Ovary (tissue), 9 donors: ENCODE data around the gene INAFM1. TPM values are rescaled to one million over a fixed set of nuclear protein-coding genes. Genes with fewer than 3 reads are reported as not detected.

Source experiments
- DNase-seq, 5 donors: peaks; one replicate each; pipeline ENCODE4 v3.0.0-alpha.2; 2019 to 2020
- H3K27ac ChIP-seq, 2 donors: fragments of 200-600 bp; one replicate each; pipeline versions ENCODE4 v1.5.1 to v1.8.0; 2019 to 2022
- H3K27me3 ChIP-seq: fragments of 200-600 bp; one replicate; pipeline ENCODE4 v1.8.0; 2022
- H3K36me3 ChIP-seq: fragments of 200-600 bp; sonication (generic); one replicate; pipeline ENCODE4 v1.5.1; 2019
- H3K4me1 ChIP-seq: one replicate; pipeline ENCODE4 v1.8.1; 2013; ENCODE audit warnings: mild to moderate bottlenecking, moderate library complexity; ENCODE audit not compliant: insufficient read depth
- H3K4me3 ChIP-seq: fragments of 200-600 bp; sonication (generic); one replicate; pipeline ENCODE4 v1.5.1; 2017
- H3K9me3 ChIP-seq, 2 donors: fragments of 200-600 bp in 1 of 2; sonication (generic) in 1 of 2; one replicate each; pipeline versions ENCODE4 v1.5.1 to v1.8.1; 2013 to 2019; ENCODE audit warnings: mild to moderate bottlenecking in 1 of 2, moderate library complexity in 1 of 2
- EP300 ChIP-seq: sonication (generic); formaldehyde crosslinking; IDR thresholded peaks from one replicate; pipeline ENCODE4 v1.6.1; 2017; ENCODE audit warnings: antibody characterized with exemption
- POLR2A ChIP-seq: fragments of 450-650 bp; IDR thresholded peaks from one replicate; pipeline ENCODE4 v1.6.1; 2017; ENCODE audit warnings: antibody characterized with exemption, mild to moderate bottlenecking, moderate library complexity
- WGBS, 3 donors: extraction: QIAGEN DNeasy Blood & Tissue Kit in 1 of 3; methylation state at CpG; one replicate each; pipeline versions ENCODE4 v1.1.5 to v1.1.7; 2013 to 2017; 5-methylcytosine and 5-hydroxymethylcytosine counted together
- intact Hi-C, 4 donors: fragments of 100-400 bp; cut with DNase I; formaldehyde crosslinking; loops; one replicate each; pipeline versions ENCODE4 v1.11.0 to v1.15.1; 2022 to 2023
- polyA plus RNA-seq, 2 donors: library from polyadenylated mRNA; stranded (reverse); fragments of 200-250 nt in 1 of 2; fragments of 350-450 nt in 1 of 2; fragmentation: Illumina TruSeq in 1 of 2; extraction: RNeasy Lipid Tissue Mini Kit (QIAGEN cat#74804) in 1 of 2; gene quantifications; one replicate each; pipeline ENCODE4 v1.2.3, GENCODE V29; 2013 to 2014
- total RNA-seq, 7 donors: library from RNA; depleted of rRNA in 2 of 7; stranded (reverse); fragments of >200 nt in 2 of 7; fragmentation: NEBNext Ultra II Directional in 3 of 7; extraction: Animal tissue kit (Norgen Biotek cat#: 25700) in 3 of 7; gene quantifications; one replicate each; pipeline versions ENCODE4 v1.1.0 to v1.2.4, GENCODE V29; 2016 to 2023
- TF ChIP-seq, protein P1 (sequence below), 3 donors: fragments of 450-650 bp in 2 of 3; fragments of 200-600 bp in 1 of 3; IDR thresholded peaks; one replicate each; pipeline versions ENCODE4 v1.5.1 to v1.8.0; 2016 to 2022; ENCODE audit warnings: antibody characterized with exemption in 3 of 3, mild to moderate bottlenecking in 1 of 3
- donor health status: DM: no; HTN: no; CAD: no; lungs with moderate emphysema.
- donor health status: DM: no; HTN: no; CAD: no.
- donor health status: Bipolar disorder and iron deficiency.
- donor health status: DM: yes; HTN: yes; CAD: no.
- donor health status: DM: no; HTN: no; CAD: no.
- donor health status: DM: yes; HTN: yes; CAD: no.

Gene INAFM1
- total and polyA plus RNA-seq, 9 donors, result 0.73 to 53.3 (median 26.5) TPM

DNA sequence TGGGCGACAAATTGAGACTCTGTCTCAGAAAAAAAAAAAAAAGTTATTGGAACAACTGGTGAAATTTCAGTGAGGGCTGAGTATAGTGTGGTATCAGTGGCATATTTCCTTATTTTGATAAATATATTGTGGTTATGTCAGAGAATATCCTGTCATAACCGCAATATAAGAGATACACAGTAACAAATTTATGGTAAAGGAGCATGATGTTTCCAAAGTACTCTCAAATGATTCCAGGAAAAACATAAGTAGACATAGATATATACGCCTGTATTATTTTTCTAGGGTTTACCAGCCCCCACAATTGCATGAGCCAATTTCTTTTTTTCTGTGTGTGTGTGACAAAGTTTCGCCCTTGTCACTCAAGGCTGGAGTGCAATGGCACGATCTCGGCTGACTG lies 29.3 kb downstream of the INAFM1 start:
- intact Hi-C loops, result loop anchor here in 2 of 4 donors (10.0 kb wide), 2 partner anchors 101 to 111 kb away; partner anchors contain the start of gene MEIS3 (in 1 of the 2)
- Histone ChIP-seq H3K27me3 (no peaks in the 10 kb centered on the region), H3K4me3 (no peak overlapping the region), H3K36me3 (no peaks in the 10 kb centered on the region), H3K27ac (no peak overlapping the region), H3K9me3 (no peaks in the 10 kb centered on the region), H3K4me1 (no peaks in the 10 kb centered on the region)
- 79 to 92% (median 86%) methylated on average over 6 of the region's 6 CpGs for WGBS, 3 donors
- DNase-seq, result no peak
- TF ChIP-seq, protein P1, sequence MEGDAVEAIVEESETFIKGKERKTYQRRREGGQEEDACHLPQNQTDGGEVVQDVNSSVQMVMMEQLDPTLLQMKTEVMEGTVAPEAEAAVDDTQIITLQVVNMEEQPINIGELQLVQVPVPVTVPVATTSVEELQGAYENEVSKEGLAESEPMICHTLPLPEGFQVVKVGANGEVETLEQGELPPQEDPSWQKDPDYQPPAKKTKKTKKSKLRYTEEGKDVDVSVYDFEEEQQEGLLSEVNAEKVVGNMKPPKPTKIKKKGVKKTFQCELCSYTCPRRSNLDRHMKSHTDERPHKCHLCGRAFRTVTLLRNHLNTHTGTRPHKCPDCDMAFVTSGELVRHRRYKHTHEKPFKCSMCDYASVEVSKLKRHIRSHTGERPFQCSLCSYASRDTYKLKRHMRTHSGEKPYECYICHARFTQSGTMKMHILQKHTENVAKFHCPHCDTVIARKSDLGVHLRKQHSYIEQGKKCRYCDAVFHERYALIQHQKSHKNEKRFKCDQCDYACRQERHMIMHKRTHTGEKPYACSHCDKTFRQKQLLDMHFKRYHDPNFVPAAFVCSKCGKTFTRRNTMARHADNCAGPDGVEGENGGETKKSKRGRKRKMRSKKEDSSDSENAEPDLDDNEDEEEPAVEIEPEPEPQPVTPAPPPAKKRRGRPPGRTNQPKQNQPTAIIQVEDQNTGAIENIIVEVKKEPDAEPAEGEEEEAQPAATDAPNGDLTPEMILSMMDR (IDR thresholded peaks at IDR 0.05), result no peak
- no peak for TF ChIP-seq POLR2A
- TF ChIP-seq EP300, result no peak

DNA sequence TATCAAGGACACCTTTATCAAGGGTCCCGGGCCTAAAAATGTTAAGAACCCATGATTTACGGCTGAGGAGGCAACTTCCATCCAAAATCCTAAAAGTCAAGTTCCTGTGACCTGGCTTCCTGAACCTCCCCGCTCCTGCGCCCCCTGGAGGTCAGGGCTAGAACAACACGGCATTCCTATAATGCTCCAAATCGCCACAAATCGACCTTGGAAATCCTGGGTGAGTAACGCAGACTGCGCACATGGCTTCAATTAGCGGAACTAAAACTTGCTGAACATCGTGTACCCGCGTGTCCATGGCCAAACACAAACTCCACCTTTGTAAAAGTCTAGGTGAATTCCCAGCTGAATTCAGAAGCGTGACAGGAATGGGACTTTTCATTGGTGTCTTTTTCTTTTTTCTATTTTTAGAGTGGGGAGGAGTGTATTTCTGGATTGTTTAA lies 30.6 kb downstream of the INAFM1 start:
- Histone ChIP-seq H3K27me3 (no peaks in the 10 kb centered on the region), H3K4me3 (no peak overlapping the region), H3K9me3 (no peaks in the 10 kb centered on the region), H3K27ac (no peak overlapping the region), H3K36me3 (no peaks in the 10 kb centered on the region), H3K4me1 (no peaks in the 10 kb centered on the region)
- WGBS, 3 donors, result 1 to 2% (median 1%) methylated on average over 14 of the region's 14 CpGs
- intact Hi-C loops, result loop anchor here in 2 of 4 donors (10.0 kb wide), 2 partner anchors 99 to 109 kb away; partner anchors contain the start of gene MEIS3 (in 1 of the 2)
- TF ChIP-seq POLR2A, result no peak
- TF ChIP-seq, protein P1 (IDR thresholded peaks at IDR 0.05), result peak; percentile 29 to 81 (median 70)
- TF ChIP-seq EP300, result peak; percentile 43
- DNase-seq, result peak; percentile 67 to 86 (median 79)

DNA sequence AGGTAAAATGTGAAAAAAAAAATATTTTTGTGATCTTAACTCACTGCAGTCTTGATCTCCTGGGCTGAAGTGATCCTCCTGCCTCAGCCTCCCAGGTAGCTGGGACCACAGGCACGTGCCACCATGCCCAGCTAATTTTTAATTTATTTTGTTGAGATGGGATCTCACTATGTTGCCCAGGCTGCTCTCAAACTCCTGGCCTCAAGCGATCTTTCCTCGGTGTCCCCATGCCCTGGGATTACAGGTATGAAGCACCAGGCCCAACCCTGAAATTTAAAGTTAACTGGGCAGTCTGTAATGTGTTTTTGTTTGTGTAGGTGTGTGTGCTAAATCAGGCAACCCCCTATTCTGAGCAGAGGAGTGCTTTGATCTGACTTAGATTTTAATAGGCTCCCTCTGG lies 31.6 kb downstream of the INAFM1 start:
- 93 to 98% (median 97%) methylated on average over 3 of the region's 3 CpGs for WGBS, 3 donors
- Histone ChIP-seq H3K4me3 (no peak overlapping the region), H3K36me3 (no peaks in the 10 kb centered on the region)

DNA sequence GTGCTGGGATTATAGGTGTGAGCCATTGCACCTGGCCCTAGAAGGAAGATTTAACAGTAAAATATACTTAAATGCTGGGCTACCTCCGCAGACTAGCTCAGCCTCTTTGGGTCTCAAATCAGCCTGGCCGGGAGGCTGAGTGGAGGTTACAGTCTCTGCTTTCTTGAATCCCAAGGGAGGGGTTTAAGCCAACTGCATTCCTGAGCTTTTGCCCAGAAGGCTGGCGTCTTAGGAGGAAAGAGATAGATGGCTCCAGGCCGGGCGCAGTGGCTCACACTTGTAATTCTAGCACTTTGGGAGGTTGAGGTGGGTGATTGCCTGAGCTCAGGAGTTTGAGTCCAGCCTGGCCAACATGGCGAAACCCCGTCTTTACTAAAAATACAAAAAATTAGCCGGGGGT lies 34.4 kb downstream of the INAFM1 start:
- intact Hi-C loops, result loop anchor here in 2 of 4 donors (10.0 kb wide), 2 partner anchors 96 to 106 kb away; partner anchors contain the start of gene MEIS3 (in 1 of the 2)
- 39 to 57% (median 52%) methylated on average over 8 of the region's 8 CpGs for WGBS, 3 donors
- no peaks in the 10 kb centered on the region for H3K27me3 ChIP-seq
- H3K9me3 ChIP-seq, result no peaks in the 10 kb centered on the region
- no peak overlapping the region for H3K4me3 ChIP-seq
- no peak for DNase-seq
- no peaks in the 10 kb centered on the region for H3K36me3 ChIP-seq
- H3K27ac ChIP-seq, result no peak overlapping the region
- H3K4me1 ChIP-seq, result no peaks in the 10 kb centered on the region
- TF ChIP-seq POLR2A, result no peak
- TF ChIP-seq EP300, result no peak
- TF ChIP-seq, protein P1 (IDR thresholded peaks at IDR 0.05), result no peak

More for the DNA sequence above, 31.6 kb downstream of the INAFM1 start:
- intact Hi-C loops, result loop anchor here in 2 of 4 donors (10.0 kb wide), 2 partner anchors 98 to 108 kb away; partner anchors contain the start of gene MEIS3 (in 1 of the 2)
- no peak overlapping the region for H3K27ac ChIP-seq
- no peak for DNase-seq
- no peaks in the 10 kb centered on the region for H3K27me3 ChIP-seq
- no peaks in the 10 kb centered on the region for H3K9me3 ChIP-seq
- TF ChIP-seq POLR2A (no peak), EP300 (no peak)
- TF ChIP-seq, protein P1 (IDR thresholded peaks at IDR 0.05), result no peak
- H3K4me1 ChIP-seq, result no peaks in the 10 kb centered on the region
